Neural cell (in vitro differentiated cells): ENCODE results near the gene USP9X. TPM values are rescaled to one million over a fixed set of nuclear protein-coding genes. Genes with fewer than 3 reads are reported as not detected.

ENCODE experiments used
- H2AFZ ChIP-seq: fragments of 200-600, 300-800 bp; sonication (generic), shearing (Covaris generic); 2 replicates; pipeline ENCODE4 v1.6.0; 2014; ENCODE audit warnings: low read depth, mild to moderate bottlenecking, antibody characterized with exemption, low read length, moderate library complexity
- H3F3A ChIP-seq: fragments of 200-600 bp; shearing (Covaris generic); 2 replicates; pipeline ENCODE4 v1.6.1; 2016; ENCODE audit warnings: mild to moderate bottlenecking, moderate library complexity, mixed read lengths, antibody characterized with exemption, low read length; ENCODE audit not compliant: insufficient read depth, poor library complexity, severe bottlenecking
- H3K27ac ChIP-seq: fragments of 200-600, 300-800 bp; sonication (generic), shearing (Covaris generic); 2 replicates; pipeline ENCODE4 v1.5.1; 2014; ENCODE audit warnings: mild to moderate bottlenecking, low read length, moderate library complexity
- H3K27me3 ChIP-seq: fragments of 300-800, 200-600 bp; sonication (generic), shearing (Covaris generic); 2 replicates; pipeline ENCODE4 v1.6.0; 2014; ENCODE audit warnings: mild to moderate bottlenecking, low read depth, low read length, moderate library complexity; ENCODE audit not compliant: insufficient read depth
- H3K36me3 ChIP-seq: fragments of 300-800, 200-600 bp; sonication (generic), shearing (Covaris generic); 2 replicates; pipeline ENCODE4 v1.5.1; 2014; ENCODE audit warnings: mild to moderate bottlenecking, antibody characterized with exemption, low read length, moderate library complexity; ENCODE audit not compliant: insufficient read depth
- H3K4me2 ChIP-seq: fragments of 300-800, 200-600 bp; sonication (generic), shearing (Covaris generic); 2 replicates; pipeline ENCODE4 v1.6.0; 2014; ENCODE audit warnings: mild to moderate bottlenecking, low read length
- H3K4me3 ChIP-seq: fragments of 300-800, 200-600 bp; sonication (generic), shearing (Covaris generic); 2 replicates; pipeline ENCODE4 v1.5.1; 2014; ENCODE audit warnings: mild to moderate bottlenecking, low read length, moderate library complexity
- H3K79me2 ChIP-seq: fragments of 200-600 bp; shearing (Covaris generic); replicated peaks from 2 replicates; pipeline ENCODE4 v1.6.0; 2014; ENCODE audit warnings: mild to moderate bottlenecking, low read length, moderate library complexity; ENCODE audit not compliant: insufficient read depth
- H3K9ac ChIP-seq: fragments of 300-800, 200-600 bp; sonication (generic), shearing (Covaris generic); 2 replicates; pipeline ENCODE4 v1.6.1; 2016; ENCODE audit warnings: mild to moderate bottlenecking, low read length, mixed read lengths
- H3K9me2 ChIP-seq: fragments of 200-600 bp; shearing (Covaris generic); 2 replicates; pipeline ENCODE4 v1.6.1; 2016; ENCODE audit warnings: mild to moderate bottlenecking, low read length, mixed read lengths; ENCODE audit not compliant: insufficient read depth
- H3K9me3 ChIP-seq: fragments of 200-600, 300-800 bp; sonication (generic), shearing (Covaris generic); 2 replicates; pipeline ENCODE4 v1.6.1; 2016; ENCODE audit warnings: mild to moderate bottlenecking, mixed run types, low read length, moderate library complexity, mixed read lengths
- H4K20me1 ChIP-seq: fragments of 200-600 bp; shearing (Covaris generic); 2 replicates; pipeline ENCODE4 v1.6.1; 2016; ENCODE audit warnings: mild to moderate bottlenecking, mixed run types; ENCODE audit not compliant: insufficient read depth
- EP300 ChIP-seq: fragments of 450-650 bp; conservative IDR thresholded peaks from 2 replicates; pipeline ENCODE4 v1.6.1; 2014; ENCODE audit warnings: antibody characterized with exemption, mild to moderate bottlenecking, moderate library complexity; ENCODE audit not compliant: poor library complexity, severe bottlenecking
- EZH2 ChIP-seq: fragments of 200-600, 300-800 bp; shearing (Covaris generic), sonication (generic); IDR thresholded peaks from 2 replicates; pipeline ENCODE4 v1.6.1; 2014; ENCODE audit warnings: antibody characterized with exemption, low read length, borderline replicate concordance, mild to moderate bottlenecking; ENCODE audit not compliant: insufficient read depth, poor library complexity, severe bottlenecking
- MXI1 ChIP-seq: fragments of 450-650 bp; conservative IDR thresholded peaks from 2 replicates; pipeline ENCODE4 v1.6.1; 2014; ENCODE audit warnings: antibody characterized with exemption, mild to moderate bottlenecking; ENCODE audit not compliant: poor library complexity, severe bottlenecking
- POLR2AphosphoS5 ChIP-seq: IDR thresholded peaks from 2 replicates; pipeline ENCODE4 v1.6.1; 2012
- RAD21 ChIP-seq: fragments of 450-650 bp; conservative IDR thresholded peaks from 2 replicates; pipeline ENCODE4 v1.6.1; 2014; ENCODE audit warnings: antibody characterized with exemption, mild to moderate bottlenecking, moderate library complexity
- SMC3 ChIP-seq: fragments of 450-650 bp; conservative IDR thresholded peaks from 2 replicates; pipeline ENCODE4 v1.6.1; 2014; ENCODE audit warnings: antibody characterized with exemption, mild to moderate bottlenecking, moderate library complexity; ENCODE audit not compliant: poor library complexity
- TAF1 ChIP-seq: IDR thresholded peaks from 2 replicates; pipeline ENCODE4 v1.6.1; 2012; ENCODE audit warnings: low read depth
- polyA plus RNA-seq: library from polyadenylated mRNA; depleted of rRNA; stranded (reverse); fragments of >200 nt; gene quantifications from 2 replicates; pipeline ENCODE4 v1.2.3, GENCODE V29; 2014
- TF ChIP-seq, protein P1 (sequence below): IDR thresholded peaks from 2 replicates; pipeline ENCODE4 v1.6.1; 2012; ENCODE audit warnings: borderline replicate concordance
- TF ChIP-seq, protein P2 (sequence below): fragments of 450-650 bp; IDR thresholded peaks from 2 replicates; pipeline ENCODE4 v1.5.1; 2014; ENCODE audit warnings: antibody characterized with exemption, mild to moderate bottlenecking, moderate library complexity; ENCODE audit not compliant: poor library complexity, severe bottlenecking

Gene USP9X
- polyA plus RNA-seq, 1 donor from 2014 or later: 36.1 TPM

GRCh38 chrX:41153448-41153847 lies 68.2 kb downstream of the USP9X start:
- Histone ChIP-seq H3K9me3 (no peaks in the 10 kb centered on the region), H4K20me1 (no peaks in the 10 kb centered on the region), H3K9ac (no peak overlapping the region), H3K36me3 (no peaks in the 10 kb centered on the region), H3K4me3 (no peak overlapping the region), H3K27ac (no peak overlapping the region), H3K79me2 (no peaks in the 10 kb centered on the region), H2AFZ (no peak overlapping the region), H3K27me3 (no peaks in the 10 kb centered on the region), H3F3A (no peaks in the 10 kb centered on the region), H3K9me2 (no peaks in the 10 kb centered on the region), H3K4me2 (no peak overlapping the region)
- TF ChIP-seq EP300: no peak
- TF ChIP-seq, protein P1, sequence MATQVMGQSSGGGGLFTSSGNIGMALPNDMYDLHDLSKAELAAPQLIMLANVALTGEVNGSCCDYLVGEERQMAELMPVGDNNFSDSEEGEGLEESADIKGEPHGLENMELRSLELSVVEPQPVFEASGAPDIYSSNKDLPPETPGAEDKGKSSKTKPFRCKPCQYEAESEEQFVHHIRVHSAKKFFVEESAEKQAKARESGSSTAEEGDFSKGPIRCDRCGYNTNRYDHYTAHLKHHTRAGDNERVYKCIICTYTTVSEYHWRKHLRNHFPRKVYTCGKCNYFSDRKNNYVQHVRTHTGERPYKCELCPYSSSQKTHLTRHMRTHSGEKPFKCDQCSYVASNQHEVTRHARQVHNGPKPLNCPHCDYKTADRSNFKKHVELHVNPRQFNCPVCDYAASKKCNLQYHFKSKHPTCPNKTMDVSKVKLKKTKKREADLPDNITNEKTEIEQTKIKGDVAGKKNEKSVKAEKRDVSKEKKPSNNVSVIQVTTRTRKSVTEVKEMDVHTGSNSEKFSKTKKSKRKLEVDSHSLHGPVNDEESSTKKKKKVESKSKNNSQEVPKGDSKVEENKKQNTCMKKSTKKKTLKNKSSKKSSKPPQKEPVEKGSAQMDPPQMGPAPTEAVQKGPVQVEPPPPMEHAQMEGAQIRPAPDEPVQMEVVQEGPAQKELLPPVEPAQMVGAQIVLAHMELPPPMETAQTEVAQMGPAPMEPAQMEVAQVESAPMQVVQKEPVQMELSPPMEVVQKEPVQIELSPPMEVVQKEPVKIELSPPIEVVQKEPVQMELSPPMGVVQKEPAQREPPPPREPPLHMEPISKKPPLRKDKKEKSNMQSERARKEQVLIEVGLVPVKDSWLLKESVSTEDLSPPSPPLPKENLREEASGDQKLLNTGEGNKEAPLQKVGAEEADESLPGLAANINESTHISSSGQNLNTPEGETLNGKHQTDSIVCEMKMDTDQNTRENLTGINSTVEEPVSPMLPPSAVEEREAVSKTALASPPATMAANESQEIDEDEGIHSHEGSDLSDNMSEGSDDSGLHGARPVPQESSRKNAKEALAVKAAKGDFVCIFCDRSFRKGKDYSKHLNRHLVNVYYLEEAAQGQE: no peak

- Histone ChIP-seq H3K9me2 (no peaks in the 10 kb centered on the region), H3K27ac (no peak overlapping the region), H3F3A (no peaks in the 10 kb centered on the region), H3K9ac (no peak overlapping the region), H4K20me1 (no peaks in the 10 kb centered on the region), H3K4me3 (no peak overlapping the region), H3K79me2 (no peaks in the 10 kb centered on the region), H2AFZ (no peak overlapping the region), H3K27me3 (no peaks in the 10 kb centered on the region), H3K36me3 (no peaks in the 10 kb centered on the region), H3K4me2 (no peak overlapping the region), H3K9me3 (no peaks in the 10 kb centered on the region)
- TF ChIP-seq EZH2 (no peak), RAD21 (no peak), POLR2AphosphoS5 (no peak), SMC3 (no peak), MXI1 (no peak), EP300 (no peak), TAF1 (no peak)
- TF ChIP-seq, protein P1: no peak
- TF ChIP-seq, protein P2, sequence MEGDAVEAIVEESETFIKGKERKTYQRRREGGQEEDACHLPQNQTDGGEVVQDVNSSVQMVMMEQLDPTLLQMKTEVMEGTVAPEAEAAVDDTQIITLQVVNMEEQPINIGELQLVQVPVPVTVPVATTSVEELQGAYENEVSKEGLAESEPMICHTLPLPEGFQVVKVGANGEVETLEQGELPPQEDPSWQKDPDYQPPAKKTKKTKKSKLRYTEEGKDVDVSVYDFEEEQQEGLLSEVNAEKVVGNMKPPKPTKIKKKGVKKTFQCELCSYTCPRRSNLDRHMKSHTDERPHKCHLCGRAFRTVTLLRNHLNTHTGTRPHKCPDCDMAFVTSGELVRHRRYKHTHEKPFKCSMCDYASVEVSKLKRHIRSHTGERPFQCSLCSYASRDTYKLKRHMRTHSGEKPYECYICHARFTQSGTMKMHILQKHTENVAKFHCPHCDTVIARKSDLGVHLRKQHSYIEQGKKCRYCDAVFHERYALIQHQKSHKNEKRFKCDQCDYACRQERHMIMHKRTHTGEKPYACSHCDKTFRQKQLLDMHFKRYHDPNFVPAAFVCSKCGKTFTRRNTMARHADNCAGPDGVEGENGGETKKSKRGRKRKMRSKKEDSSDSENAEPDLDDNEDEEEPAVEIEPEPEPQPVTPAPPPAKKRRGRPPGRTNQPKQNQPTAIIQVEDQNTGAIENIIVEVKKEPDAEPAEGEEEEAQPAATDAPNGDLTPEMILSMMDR: no peak
Observed at GRCh38 chrX:41153957-41154356, 68.7 kb downstream of the USP9X start.
